Nucleus accumbens (tissue), 56 donors: ENCODE results near the gene LPGAT1.
"Not testable (repeated sequence)": the region's sequence is repeated elsewhere in the genome, so short reads cannot be mapped to it uniquely, and the experiment has no call there.

Experiments
- DNase-seq, 56 donors: peaks; one replicate each; lab custom pipeline; 2025; lab: John Stamatoyannopoulos, UW

Gene LPGAT1

DNA sequence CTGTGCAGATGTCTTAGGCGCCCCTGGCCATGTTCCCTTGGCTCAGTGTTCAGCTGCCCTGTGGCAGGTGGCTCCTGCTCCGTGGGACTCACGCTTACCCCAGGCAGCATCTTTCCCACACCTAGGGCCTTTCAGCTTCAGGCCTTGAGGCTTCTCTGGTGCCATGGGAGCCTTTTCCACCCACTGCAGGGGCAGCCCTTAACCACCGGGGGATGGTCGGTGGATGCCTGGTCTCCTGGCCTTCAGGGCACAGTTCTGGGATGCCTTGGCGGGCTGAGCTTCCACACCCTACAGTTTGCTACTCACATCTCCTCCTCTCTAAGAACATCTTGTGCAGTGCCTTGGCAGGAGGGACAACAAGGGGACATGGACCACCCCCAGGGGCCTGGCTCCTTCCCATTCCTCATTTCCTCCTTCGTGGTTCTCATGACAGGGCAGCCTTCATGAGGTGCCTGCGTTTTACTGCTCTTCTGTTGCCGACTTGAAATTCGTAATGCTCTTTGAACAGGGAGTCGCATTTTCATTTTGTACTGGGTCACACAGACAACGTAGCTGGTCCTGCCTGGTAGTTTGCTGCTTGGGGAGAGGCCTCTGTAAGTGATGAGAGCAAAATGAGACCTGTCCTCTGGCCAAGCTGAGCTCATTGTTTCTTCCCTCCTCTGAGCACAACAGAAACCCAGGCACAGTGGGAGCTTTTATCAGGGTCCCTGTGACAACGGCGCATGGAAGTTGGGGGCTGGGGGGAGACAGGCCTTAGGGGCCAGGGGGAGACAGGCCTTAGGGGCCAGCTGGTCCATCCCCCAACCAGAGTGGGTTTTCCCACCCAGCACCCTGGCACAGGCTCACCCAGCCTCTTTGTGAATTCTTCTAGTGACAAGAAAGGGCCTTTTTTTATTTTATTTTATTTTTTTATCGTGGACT is 93.2 kb downstream of the LPGAT1 start:
- DNase-seq: peak in 47 of 56 donors; percentile 22 to 85 (median 65)

DNA sequence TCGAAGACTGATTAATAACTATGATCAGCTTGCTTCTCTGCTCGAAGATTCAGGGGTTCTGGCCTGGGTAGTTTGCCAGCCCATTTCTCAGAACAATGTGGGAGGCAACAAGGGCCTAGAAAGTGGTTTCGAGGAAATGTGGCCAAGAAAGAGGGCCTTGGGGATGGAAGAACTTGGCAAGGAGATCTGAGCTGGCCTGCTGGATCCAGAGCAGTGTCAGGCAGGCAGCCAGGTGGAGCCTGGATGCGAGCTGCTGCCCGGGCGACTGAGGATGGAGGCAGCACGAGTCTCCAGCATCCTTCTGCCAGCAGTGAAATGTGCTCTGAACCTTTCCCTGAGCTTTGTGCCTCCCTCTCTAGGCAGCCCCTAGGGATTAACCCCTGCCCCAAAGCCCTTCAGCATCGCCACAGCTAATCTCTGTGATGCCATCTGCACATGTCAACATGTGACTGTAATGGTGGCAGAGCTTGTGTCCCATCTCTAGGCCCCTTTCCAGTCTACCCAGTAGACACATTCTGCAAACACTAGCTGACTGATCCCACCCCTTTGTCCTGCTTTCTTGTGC is 94.1 kb downstream of the LPGAT1 start:
- peak in 44 of 56 donors; percentile 20 to 77 (median 53) for DNase-seq

DNA sequence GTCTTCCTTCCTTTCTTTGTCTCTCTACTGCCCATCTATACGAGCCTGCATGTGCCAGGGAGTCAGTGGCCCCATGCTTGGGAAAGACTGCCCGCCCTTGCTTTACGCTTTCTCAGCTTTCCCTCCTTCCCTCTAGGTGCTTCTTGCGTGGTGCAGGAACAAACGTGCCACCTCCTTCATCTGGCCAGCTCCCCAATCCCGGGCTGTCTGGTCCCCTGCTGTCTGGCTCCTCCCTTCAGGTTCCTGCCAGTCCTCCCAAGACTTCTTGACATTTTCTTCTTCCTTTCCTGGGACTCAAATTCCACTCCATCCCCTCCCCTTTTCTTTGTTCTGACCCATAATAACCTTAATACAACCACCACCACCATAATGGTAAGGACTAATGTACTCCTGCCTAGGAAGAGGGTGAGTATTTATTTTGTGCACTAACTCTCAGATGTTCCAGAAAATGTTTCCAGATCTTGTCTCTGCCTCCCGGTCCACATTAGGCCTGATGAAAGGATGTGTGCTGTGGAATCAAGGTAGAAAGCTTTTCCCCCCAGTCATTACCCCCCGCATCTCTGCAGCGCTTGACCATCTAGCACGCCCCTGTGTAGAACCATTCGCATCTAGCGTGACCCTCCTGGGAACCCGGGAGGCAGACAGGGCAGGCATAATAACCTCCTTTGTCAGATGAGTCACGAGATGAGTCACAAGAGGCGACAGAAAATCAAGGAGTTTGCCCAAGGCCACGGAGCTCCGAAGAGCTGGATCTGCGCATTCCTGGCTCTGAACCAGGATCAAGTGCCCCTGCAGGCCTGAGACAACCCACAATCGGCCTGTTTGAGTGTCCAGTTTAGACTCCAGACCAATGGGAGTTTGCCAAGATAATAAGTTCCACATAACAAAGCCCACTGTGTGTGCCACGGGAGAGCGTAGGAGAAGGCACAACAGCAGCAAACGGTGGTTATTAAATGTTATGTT is 95.1 kb downstream of the LPGAT1 start:
- DNase-seq: peak in 54 of 56 donors; percentile 23 to 94 (median 80)

DNA sequence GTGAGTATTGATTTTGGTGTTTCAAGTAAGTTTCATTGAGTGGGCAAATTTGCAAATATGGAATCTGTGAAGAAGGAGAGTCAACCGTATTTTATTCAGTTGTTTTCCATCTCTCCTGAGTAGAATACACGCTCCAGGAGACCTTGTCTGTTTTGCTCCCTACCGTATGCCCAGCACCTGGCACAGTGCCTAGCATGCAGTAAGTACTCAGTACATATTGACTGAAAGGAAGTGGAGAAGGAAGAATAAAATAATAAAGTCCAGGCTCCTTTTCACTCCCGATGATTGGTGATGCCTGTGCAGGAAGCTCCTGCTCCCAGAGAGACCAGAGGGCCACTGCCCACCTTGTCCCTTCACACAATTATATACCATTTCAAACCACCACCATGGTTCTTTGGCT is 95.8 kb downstream of the LPGAT1 start:
- peak in 2 of 56 donors; percentile 24 to 48 for DNase-seq

DNA sequence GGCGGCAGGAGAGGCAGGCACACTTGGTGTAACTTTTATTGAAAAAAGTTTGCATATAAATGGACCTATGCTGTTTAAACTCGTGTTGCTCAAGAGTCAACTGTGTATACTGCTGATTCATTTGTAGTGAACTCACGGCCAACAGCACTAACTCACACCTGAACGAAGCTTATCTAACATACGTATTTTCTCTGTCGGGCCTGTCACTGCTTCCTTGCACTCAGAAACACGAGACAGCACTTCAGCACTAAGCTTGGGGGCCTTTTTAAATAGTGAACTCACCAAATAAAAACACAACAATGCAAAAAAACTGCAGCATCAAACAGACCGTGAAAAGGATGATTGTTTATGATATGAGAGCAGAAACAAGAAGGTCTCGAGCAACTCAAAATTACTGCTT is 96.2 kb downstream of the LPGAT1 start:
- no peak for DNase-seq

DNA sequence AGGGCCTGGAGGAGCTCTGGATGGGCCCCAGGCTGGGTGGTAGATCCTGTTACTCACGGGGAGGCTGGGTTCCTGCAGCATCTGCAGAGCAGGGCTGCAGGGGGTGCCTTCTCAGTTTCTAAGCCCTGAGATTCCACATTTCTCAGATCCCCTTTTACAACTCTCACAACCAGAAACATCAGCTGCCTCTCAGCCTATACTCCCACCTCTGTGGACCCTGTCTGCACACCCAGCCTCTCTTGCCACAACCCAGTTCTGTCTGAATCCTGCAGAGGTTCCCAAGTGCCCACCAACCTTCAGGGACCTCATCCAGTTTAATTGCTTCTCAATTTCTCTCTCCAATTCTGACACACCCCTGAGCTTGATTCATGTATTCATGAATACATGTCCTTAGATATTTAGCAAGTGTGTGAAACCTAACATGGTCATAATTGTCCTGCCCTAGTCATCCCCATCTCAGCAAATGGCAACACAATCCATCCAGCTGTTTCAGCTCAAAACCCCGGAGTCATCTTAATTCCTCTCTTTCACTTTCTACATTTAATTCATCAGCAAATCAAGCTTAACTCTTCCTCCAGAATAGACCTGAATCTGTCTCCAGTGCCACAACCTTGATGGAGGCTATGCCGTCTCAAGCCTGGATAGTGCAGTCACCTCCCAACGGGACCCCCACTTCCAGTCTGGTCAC is 98.1 kb downstream of the LPGAT1 start:
- DNase-seq: no peak

DNA sequence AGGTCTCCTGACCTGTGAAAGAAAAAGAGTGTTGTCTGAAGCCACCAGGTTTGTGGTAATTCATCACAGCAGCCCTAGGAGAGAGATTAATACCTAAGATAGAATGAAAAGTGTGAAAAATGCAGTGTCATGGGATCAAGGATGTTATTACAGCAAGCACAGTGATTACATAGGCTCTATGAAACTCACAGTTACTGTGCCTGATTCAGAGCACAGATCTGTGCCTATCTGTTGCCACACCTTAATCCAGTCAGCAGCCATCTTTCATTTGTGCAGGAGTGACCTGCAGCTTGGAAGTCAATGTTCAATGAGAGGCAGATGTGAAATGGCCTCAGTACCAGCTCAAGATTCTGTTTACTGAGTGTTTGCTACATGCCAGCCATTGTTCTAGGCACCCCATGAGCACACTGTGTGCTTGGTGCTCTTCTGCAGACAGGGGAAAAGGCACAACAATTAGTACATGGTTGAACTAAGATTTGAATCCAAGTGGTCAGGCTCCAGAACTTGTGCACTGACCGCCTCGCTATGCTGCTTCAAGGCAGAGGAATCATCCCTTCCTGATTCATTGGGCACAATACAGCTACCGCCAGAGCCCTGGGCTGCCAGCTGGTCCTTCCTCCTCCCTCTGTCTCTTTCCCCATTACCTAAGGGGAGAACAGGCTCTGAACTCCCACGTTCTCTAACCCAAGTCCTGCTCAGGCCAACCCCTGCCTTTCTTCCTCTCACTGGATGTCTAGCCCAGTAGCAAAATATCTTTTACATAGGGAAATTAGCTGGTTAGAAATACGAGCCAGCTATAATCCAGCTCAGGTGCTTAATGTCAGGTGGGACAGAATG is 98.9 kb downstream of the LPGAT1 start:
- DNase-seq: peak in 3 of 56 donors; percentile 14 to 44 (median 27)

DNA sequence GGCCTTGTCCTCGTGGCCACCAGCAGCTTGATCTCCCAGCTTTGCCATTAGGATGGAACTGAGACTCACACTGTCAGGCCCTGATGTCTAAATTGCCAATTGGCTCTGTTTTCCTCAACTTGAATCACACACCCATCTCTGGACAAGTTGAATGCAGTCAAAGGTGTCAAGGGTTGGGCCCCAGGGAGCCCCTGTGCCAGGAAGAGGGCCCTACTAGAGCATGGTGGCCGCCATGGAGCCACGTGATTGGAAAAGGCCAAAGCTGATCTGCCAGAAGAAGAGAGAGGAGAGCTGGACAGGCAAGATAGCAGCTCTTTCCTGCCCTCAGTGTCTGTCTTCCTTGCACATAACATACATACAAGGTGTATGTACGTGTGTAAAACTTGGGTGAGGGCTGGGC is 100.2 kb downstream of the LPGAT1 start:
- DNase-seq: no peak

DNA sequence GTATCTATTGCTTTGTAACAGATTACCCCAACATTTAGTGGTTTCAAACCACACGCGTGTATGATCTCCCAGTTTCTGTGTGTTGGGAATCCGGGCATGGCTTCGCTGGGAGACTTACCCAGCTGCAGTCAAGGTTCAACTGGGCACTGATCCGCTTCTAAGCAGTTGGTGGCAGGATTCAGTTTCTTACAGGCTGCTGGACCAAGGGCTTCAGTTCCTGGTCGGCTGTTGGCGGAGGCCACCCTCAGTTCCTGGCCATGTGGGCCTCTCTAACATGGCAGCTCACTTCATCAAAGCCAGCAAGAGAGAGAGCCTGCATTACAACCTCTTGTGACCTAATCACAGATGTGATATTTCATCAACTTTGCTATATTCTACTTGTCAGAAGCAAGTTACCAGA is 101.3 kb downstream of the LPGAT1 start:
- no peak for DNase-seq

DNA sequence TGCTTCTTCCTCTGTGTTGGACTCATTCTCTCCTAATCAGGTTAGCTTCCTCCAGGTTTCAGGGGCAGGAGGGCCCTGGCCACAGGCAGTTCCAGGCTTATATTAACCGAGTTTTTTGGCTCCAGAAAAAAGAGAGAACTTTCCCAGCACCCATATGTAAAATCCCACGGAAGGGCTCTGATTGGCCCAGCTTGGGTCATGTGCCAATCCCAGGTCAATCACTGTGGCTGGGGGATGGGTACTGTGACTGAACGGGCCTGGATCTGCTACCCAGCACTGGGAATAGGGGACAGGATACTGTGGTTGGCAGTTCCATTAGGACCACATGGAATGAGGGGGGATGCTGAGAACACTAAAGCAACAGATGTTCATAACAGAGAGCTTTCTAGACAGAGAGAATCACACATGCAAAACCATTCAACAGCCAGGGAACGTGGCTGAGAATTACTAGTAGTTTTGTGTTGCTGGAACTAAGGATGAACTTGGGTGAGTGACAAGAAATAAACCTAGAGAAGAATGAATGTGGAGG is 104.0 kb downstream of the LPGAT1 start:
- no peak for DNase-seq

DNA sequence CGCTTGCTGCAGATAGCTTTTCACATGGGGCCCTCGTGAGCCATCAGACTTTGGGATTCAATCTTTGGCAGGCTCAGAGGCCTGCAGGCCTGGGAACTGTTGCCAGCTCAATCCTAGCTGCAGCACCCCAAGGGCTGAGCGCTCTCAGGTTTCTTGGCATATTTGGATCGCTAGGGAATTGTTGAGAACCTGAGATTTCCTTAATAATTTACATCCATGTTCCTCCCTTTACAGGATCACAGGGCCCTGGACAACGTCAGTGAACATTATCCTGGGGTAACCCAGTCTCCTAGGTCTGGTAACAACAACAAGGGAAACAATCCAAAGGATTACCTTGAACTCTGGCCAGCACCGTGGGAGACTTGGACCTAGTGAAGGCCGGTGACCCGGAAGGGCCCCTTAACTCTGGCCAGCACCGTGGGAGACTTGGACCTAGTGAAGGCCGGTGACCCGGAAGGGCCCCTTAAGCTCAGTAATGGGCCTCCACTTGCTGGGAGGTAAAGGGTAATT is 105.8 kb downstream of the LPGAT1 start:
- DNase-seq: no peak

DNA sequence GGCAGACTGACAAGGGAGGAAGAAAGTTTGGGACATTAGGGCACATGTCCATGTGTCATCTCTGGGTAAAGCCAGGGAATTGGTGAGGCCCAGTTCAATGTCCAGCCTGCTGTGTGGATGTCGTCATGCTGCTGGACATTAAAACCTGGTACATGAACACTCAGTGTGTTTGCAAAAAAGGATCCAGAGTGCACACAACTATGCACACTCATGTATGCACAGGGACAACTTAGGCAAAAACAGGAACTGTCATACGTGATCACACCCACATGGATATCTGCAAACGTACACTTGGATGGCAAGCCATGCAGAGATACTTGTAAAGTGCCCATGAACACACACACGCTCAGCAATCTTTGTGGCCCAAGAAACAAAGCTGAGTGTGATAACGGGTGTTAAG is 107.3 kb downstream of the LPGAT1 start:
- no peak for DNase-seq

DNA sequence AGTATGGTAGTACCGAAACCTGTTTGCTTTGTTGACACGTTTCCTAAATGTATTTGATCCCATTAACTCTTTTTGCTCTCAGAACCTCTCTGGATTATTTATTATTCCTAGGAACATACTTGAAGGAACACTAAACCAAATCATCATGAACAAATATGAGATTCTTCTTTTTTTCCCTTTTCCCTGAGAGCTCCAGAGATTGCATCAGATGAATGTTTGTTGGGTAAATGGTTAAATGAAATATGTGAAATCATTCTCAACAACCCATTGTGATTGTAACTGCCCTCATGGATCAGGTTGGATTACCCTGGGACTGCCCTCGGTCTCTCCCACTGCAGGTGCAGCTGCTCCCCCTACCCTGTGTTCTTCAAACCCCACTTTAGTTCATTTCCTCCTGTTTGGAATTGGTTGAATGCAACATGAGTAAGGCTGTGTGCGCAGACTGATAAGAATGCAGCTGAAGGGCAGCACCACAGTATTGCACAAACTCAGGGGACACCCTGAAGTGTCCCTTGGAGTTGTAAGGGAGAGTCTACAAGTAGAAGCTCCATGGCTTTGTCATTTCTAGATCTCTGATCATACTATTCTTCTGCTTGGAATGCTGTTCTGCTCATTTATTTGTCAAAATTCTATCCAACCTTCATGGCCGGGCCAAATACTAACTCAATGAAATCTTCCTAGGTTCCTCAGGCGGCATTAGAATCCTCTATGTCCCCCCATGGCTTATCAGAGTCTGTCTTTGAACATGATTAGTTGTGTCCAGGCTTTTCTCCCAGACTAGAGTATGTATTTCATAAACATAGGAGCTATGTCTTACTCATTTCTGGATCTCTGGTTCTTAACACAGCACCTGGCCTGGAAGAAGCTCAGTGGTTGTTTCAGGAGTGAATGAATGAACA is 108.0 kb downstream of the LPGAT1 start:
- DNase-seq: no peak

DNA sequence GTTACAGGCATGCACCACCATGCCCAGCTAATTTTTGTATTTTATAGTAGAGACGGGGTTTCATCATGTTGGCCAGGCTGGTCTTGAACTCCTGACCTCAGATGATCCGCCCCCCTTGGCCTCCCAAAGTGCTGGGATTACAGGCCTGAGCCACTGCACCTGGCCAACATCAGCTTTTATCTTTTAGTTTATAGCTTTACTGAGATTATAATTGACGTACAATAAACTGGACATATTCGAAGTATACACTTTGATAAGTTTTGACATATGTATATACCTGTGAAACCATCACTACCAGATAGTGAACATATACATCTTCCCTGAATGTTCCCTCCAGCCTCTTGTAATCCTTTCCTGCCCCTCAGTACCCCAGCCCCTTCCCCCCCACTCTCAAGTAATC is 114.0 kb downstream of the LPGAT1 start:
- DNase-seq: not testable (repeated sequence)

DNA sequence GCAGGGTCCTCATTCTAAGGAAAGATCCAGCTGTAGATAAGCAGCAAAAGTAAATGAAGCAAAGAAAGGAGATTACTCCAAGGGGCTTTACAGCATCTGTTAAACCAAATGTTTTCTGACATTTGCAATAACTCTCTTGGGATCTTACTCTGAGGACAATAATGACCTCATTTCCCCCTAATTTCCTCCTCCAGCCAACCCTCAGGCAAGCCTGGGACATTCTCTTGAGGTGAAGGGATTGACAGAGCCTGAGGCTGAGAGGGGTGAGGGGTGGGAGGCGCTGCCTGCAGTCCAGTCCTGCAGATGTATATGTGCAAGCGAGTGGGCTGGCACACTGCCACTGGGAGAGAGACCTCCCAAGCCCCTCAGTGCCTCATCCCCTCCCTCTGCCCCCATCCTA is 114.6 kb downstream of the LPGAT1 start:
- DNase-seq: no peak

DNA sequence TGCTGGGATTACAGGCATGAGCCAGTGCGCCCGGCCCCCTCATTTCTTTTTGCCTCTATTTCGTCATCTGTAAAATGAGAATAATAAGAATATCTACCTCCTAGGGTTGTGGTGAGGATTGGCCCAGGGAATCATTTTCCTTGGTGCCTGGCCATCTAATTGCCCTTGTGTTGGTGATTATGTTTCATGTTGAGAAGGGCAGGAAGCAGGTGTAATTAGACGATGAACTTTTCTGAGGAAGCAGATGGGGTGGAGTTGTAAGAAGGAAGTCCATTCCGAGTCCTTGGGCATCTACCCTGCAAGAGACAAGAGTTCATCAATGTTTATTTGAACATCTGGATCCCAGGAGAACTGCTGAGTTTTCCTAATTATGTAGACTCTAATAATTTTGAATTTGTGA is 116.4 kb downstream of the LPGAT1 start:
- DNase-seq: no peak

DNA sequence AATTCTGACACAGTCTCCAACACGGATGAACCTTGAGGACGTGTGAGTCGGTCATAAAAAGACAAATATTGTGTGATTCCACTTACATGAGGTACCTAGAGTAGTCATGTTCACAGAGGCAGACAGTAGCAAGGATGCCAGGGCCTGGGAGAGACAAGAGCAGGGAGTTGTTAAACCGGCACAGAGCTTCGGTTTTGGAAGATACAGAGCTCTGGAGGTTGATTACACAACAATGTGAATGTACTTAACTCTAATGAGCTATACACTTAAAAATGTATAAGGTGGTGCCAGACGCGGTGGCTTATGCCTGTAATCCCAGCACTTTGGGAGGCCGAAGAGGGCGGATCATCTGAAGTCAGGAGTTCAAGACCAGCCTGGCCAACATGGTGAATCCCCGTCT is 117.3 kb downstream of the LPGAT1 start:
- DNase-seq: no peak

DNA sequence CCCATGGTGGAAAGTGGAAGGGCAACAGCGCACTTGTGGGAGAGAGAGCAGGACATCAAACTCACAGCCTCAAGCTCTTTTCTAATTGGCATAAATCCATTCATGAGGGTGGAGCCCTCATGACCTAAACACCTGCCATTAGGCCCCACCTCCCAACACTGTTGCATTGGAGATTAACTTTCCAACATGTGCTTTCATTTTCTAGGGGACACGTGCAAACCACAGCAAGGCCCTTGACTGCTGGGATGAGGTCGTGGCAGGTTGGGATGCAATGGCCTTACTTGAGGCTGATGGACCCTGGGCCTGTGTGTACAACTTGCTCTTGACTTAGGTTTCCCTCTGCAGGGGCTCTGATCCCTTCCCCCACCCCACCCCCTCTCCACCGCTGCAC is 119.3 kb downstream of the LPGAT1 start:
- no peak for DNase-seq
